Stimulated activated CD4-positive, alpha-beta T cell treated with anti-CD3 and anti-CD28 coated beads, Interleukin-4, amount 100 ng/mL, for 1 hour (primary cell): ENCODE measurements around the gene RAD23B.
"Not testable (repeated sequence)": the region's sequence is repeated elsewhere in the genome, so short reads cannot be mapped to it uniquely, and the experiment has no call there.

Source experiments
- DNase-seq: peaks from one replicate; pipeline ENCODE4 v3.0.0-alpha.2; 2020

Gene RAD23B

DNA sequence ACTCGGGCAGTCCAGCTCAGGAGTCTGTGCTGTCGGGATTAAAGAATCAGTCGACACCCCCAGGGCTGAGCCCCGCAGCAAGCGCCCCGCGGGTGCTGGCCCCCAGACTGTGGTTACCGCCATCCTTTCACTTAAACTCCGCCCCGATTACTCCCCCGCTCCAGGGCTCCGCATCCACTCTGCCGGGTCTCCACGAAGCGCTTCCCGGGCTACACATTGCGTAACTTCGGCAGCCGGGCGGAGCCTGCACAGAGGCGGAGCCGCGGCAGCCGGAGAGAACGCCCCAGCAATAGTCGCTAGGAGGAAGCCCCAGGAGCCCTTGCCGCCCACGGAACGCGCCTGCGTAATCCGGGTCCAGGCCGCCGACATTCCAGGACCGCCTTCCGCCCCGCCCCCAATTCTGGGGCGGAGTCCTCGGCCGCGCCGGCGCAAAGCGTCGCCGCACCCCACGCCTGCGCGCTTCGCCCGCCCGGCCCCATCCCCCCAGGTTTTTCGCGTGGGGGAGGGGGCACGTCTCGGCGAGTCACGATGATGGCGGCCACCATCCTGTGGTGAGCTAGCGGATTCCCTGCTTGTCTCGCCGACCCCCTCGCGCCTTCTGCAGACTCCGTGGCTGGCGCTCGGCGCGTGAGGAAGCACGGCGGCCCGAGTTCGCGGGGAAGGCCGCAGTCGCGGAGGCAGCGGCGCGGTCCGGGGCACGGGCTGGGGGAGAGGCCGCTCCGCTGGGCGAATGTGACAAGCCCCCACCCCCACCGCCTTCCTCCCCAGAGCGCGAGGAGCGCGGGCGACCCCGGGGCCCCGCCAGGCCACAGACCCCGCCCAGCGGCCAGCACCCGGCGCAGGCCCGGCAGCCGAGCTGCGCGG, at the start of gene RAD23B:
Gene RAD23B (plus strand): TSS at position 521 of the 864 bp plus-strand sequence. CDS start 351 bp downstream, outside the sequence.
- peak; percentile 99 for DNase-seq

GRCh38 chr9:107235765-107236442, 47.2 kb upstream of the RAD23B start:
- DNase-seq: no peak

GRCh38 chr9:107237873-107238272, 45.2 kb upstream of the RAD23B start:
- no peak for DNase-seq

GRCh38 chr9:107239474-107239873, 43.6 kb upstream of the RAD23B start:
- DNase-seq: no peak

DNA sequence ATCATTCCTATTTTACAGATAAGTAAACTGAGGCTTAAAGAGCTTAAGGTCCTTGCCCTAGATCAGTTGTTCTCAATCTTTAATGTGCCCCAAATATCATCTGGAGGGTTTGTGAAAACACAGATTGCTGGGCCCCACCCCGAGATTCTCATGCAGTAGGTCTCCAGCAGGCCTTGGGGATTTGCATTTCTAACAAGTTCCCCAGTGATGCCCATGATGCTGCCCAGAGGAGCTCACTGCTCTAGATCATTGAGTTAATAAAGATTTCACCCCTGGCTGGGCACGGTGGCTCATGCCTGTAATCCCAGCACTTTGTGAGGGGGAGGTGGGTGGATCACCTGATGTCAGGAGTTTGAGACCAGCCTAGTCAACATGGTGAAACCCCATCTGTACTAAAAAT, 42.8 kb upstream of the RAD23B start:
- no peak for DNase-seq

DNA sequence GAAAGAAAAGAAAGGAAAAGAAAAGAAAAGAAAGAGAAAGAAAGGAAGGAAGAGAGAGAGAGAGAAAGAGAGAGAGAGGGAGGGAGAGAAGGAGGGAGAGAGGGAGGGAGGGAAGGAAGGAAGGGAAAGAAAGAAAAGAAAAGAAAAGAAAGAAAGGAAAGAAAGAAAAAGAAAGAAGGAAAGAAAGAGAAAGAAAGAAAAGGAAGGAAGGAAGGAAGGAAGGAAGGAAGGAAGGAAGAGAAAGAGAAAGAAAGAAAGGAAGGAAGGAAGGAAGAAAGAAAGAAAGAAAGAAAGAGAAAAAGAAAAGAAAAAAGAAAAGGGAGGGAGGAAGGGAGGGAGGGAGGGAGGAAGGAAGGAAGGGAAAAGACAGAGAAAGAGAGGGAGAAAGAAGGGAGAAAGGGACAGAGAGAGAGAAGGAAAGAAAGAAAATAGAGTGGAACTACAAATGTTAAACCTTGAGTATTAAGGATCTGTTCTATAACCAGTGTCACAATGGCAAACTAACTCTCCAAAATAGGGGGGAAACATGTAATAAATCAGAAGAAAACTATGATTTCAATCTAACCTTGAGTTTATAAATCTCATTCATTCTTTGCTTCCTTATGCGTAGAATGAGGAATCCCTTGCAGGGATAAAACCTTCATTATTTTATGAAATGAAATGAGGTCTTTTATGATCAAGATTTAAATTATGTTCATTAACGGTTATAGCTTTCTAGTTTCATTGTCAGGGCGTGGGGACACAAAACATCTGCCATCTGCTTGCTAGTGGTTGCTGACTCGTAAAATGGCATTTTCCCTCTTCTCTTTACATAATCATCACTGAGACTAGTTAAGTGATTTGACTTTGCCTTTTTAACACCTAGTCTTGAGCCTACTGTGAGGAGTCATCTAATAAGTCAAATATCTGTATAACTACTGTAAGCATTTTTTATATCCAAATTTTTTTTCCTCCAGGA, 40.7 kb upstream of the RAD23B start:
- DNase-seq: no peak

DNA sequence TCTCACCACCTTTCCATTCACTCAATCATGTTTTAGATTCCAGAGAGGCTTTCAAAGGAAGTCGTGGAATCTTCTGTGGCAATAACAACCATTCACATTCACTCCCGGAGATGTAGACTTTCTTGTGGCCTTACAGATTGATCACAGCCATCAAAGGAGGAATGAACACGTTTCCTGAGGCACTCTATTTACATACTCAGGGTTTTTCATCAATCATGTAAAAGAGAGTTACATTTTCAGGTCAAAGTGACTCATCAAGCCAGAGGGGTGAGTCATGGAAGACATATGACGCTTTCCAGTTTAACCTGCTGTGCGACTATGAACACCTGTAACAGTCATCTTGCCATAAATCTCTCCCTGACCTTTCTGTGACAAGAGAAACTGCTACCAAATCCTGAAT, 39.3 kb upstream of the RAD23B start:
- peak; percentile 23 for DNase-seq

- no peak for DNase-seq
These were observed 36.5 kb upstream of the RAD23B start for GRCh38 chr9:107246259-107247254.

DNA sequence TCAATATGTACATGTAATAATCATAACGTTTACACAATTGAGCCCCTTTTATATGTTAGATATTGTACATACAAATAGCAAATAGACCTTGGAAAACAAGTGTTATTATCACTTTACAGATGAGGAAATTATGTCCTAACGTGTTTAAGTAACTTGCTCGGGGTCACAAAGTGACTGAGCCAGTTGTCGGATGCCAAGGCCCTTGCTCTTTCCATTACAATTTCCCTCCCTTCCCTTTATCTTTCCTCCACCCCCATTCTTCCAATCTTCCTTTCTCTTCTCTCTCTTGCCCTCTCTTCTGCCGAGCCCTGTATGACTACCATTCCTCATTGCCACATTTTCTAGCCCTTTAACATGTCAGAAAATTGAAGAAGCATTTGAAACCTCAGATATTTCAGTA, 34.4 kb upstream of the RAD23B start:
- DNase-seq: no peak

DNA sequence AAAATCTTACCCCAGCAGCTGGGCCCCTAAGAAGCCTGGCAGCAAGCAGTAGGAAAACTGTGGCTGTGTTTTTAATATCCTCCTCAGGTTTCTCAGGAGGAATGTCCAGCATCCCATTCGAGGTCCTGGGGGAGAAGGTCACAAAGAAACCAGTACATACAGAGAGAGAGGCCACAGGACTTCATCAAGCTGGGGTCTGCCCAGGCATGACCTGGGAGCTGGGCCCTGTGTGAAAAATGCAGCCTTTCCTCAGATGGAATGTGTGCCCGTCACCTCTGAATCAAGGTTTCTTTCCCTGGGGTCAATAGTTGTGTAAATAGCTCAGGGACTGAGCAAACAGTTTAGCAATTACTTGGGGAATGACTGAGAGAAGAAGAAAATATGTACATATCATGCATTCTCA, 33.9 kb upstream of the RAD23B start:
- no peak for DNase-seq

DNA sequence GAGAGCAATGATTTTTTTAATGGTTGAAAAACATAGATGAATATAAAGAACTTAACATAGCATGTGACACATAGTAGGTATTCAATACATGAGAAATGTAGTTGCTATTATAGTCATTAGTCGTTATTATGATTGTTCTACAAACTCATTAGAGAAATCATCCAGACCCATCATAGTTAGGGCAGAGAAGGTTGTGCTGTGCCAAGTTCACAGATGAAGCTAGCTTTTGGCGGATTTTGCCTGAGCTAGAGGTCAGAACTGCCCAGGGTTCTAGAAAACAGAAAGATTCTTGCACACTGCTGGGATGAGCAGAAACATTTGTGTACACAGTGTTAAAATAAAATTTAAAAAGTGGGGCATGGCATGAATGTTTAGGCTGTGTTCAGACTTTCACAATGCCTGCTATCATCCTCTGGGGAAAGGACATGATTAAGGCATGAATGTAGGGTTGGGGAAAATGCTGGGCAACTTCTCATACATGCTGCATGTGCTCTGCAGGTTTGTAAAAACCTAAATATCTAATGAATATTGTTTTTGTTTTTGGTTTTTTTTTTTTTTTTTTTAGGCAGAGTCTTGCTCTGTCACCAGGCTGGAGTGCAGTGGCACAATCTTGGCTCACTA, 33.3 kb upstream of the RAD23B start:
- no peak for DNase-seq

GRCh38 chr9:107251756-107252322, 31.2 kb upstream of the RAD23B start:
- no peak for DNase-seq

DNA sequence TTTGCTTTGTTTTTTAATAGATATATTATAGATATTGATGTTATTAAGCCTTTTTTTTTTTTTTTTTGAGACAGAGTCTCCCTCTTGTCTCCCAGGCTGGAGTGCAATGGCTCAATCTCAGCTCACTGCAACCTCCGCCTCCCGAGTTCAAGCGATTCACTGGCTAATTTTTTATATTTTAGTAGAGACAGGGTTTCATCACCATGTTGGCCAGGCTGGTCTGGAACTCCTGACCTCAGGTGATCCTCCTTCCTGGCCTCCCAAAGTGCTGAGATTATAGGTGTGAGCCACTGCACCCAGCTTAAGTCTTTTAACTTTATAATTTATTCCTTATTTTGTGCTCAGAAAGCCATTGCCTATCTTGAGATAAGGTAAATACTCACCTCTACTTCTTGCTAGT, 24.2 kb upstream of the RAD23B start:
- DNase-seq: no peak

DNA sequence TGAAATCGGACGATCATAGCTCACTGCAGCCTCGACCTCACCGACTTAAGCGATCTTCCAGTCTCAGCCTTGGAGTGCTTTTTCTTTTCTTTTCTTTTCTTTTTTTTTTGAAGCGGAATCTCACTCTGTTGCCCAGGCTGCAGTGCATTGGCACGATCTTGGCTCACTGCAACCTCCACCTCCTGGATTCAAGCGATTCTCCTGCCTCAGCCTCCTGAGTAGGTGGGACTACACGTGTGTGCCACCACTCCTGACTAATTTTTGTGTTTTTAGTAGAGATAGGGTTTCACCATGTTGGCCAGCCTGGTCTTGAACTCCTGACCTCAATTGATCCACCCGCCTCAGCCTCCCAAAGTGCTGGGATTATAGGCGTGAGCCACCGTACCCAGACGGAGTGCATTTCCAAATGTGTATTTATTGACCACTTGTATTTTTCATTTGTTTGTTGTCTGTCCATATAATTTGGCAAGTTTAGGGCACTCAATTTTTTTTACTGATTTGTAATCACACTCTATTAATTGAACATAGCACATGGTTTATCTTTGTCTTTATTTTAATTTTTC, 23.2 kb upstream of the RAD23B start:
- DNase-seq: not testable (repeated sequence)

GRCh38 chr9:107260437-107261081, 22.5 kb upstream of the RAD23B start:
- DNase-seq: no peak

DNA sequence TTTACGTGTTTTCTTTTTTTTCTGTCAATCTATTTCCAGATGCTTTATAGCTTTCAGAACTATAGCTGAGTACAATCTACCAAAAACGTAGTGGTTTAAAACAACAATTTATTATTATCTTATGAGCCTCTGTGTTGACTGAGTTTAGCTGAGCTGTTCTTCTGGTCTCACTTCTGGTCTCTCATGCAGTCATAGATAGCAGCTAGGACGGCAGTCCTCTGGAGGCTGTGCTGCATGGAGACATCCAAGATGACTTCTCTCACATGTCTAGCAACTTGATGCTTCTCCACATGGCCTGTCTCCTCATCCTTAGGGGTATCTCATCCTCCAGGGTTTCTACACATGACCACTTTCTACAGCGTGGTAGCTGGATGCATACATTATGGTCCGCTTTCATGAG, 22.0 kb upstream of the RAD23B start:
- no peak for DNase-seq

DNA sequence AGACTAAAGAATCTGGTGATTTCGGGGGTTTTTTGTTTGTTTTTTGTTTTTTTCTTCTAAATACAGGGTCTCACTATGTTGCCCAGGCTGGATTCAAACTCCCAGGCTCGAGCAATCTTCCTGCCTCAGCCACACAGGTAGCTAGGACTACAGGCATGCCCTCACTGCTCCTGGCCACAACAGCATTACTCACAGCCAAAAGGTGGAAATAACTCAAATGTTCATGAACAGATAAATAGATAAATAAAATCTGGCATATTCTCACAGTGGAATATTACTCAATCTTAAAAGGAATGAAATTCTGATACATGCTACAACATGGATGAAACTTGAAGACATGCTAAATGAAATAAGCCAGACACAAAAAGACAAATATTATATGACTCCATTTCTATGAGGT, 19.8 kb upstream of the RAD23B start:
- DNase-seq: no peak

DNA sequence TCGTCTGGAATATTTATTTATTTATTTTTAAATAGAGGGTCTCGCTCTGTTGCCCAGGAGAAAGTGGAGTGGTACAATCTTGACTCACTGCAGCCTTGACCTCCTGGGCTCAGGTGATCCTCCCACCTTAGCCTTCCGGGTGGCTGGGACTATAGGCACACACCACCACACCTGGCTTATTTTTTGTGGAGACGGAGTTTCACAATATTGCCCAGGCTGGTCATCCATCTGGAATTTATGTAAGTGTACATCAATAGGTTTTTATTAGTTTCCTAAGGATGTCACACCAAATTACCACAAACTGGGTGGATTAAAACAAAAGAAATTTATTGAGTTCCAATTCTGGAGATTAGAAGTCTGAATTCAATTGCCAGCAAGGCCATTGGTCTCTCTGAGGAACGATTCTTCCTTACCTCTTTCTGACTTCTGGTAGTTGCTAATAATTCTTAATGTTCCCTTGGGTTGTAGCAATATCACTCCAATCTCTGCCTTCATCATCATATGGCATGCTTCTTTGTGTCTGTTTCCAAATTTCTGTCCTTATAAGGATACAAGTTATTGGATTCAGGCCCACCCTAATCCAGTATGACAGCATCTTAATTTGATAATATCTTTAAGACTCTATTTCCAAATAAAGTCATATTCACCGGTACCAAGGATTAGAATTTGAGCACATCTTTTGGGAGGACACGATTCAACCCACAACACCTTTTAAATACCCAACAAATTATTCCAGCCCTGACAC, 16.3 kb upstream of the RAD23B start:
- DNase-seq: no peak

DNA sequence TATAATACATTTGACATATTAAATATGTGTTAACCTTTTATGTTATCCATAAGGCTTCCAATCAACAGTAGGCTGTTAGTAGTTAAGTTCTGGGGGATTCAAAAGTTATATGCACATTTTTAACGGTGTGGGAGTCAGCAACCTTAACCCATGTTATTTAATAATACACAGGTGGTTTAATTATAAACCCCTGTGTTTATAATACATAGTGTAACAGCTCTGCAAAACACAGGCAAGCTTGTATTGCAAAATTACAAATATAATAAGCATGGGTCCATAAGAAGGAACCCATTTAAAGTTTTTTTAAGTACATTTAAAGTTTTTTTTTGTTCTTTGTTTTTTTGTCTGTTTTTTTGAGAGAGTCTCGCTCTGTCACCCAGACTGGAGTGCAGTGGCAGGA, 14.5 kb upstream of the RAD23B start:
- DNase-seq: no peak
